Measurements from ENCODE around the gene ST14.

The ST14 gene

DNA sequence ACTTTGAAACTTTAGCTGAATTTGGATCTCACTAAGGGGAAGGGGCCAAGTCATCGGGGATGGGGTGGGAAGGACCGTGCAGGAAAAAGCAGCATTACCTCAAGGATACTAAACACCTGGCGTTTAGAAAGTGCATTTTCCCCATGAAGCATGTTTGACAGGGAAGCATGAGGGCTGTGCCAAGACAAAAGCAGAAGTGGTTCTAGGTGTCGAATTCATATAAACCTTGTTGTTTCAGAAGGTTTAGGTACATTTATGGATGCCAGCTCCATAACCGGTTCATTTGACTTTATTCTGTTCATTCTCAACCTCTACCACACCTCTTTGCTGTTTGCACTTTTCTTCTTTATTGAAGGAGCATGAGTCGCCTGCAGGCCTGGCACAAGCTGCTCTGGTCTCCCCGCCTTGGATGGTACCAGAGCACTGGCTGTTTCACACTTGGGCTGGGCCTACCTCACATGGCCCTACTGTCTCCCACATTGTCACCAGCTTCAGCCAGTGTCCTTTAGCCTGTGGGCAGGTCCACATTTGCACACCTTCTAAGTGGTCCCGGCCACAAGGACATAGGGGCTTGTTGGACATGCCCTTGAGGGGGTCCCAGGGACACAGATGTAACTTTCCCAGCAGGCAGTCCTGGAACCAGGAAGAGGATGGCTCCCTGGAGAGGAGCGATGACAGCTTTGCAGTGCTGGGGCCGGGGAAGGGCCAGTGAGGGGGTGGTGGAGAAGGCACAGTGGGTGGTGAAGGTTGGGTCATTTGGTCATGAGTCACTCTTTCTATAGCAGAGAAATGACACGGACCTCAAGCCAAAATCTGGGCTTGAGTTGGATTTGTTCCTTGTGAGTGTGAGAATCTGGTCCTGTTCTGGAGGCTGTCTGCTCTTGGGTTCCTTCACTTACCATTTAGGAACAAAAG, 3.2 kb upstream of the ST14 start:
- no peak overlapping the region for H3K4me3 ChIP-seq (ENCODE audit: low read depth in 1 of 2, low read length in 2 of 2)
- H3K9me3 ChIP-seq (ENCODE audit: low read length): no peaks in the 10 kb centered on the region
- H3K36me3 ChIP-seq (ENCODE audit: insufficient read depth, low read length): no peaks in the 10 kb centered on the region
- H3K27me3 ChIP-seq (ENCODE audit: control insufficient read depth in 1 of 2, insufficient read depth in 2 of 2, low read length in 2 of 2): peaks cover 7 to 29% of the 10 kb centered on the region in 2 donors
- no peak overlapping the region for H3K27ac ChIP-seq (ENCODE audit: low read depth, low read length)
- H3K4me1 ChIP-seq (ENCODE audit: insufficient read depth, low read length): no peaks in the 10 kb centered on the region
- no peak overlapping the region for H3K9ac ChIP-seq (ENCODE audit: low read length)

DNA sequence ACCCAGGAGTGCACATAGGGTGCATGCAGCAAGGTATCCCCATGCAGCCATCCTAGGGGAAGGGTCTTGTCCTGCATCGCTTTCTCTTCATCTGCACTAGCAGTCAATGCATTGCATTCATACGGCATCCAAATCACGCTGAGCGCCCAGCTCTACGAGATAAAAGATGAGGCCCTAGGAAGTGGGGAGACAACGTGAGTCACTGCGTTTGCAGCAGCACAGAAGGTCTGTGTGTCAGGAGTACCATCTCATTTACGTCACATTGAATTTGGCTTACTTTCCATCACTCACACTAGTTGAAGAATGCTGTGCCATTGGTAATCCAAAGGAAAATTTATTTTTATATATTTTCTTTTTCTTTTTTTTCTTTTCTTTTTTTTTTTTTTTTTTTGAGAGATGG, 2.5 kb upstream of the ST14 start:
- H3K9me3 ChIP-seq (ENCODE audit: low read length): no peaks in the 10 kb centered on the region
- no peaks in the 10 kb centered on the region for H3K4me1 ChIP-seq (ENCODE audit: insufficient read depth, low read length)
- no peak overlapping the region for H3K4me3 ChIP-seq (ENCODE audit: low read depth in 1 of 2, low read length in 2 of 2)
- H3K27ac ChIP-seq (ENCODE audit: low read depth, low read length): no peak overlapping the region
- H3K27me3 ChIP-seq (ENCODE audit: control insufficient read depth in 1 of 2, insufficient read depth in 2 of 2, low read length in 2 of 2): peaks cover 7 to 33% of the 10 kb centered on the region in 2 donors
- H3K36me3 ChIP-seq (ENCODE audit: insufficient read depth, low read length): no peaks in the 10 kb centered on the region
- H3K9ac ChIP-seq (ENCODE audit: low read length): no peak overlapping the region

DNA sequence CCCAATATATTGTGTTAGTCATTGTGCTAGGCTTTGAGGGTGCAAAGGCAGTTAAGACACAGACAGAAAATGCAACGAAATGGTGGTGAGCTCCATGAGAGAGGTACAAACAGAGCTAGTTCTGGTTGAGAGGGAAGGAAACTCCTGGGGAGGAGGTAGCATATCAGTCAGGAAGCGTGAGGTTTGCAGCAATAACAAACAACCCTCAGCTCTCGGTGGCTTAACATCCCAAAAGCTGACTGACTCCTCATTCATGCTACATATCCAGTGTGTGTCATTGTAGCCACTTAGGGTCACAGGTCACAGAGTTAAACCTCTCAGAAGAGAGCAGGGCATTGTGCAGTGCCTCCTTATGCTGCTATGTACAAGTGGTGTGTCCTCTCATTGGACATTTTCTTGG, 1.7 kb upstream of the ST14 start:
- Histone ChIP-seq H3K27me3 (ENCODE audit: control insufficient read depth in 1 of 2, insufficient read depth in 2 of 2, low read length in 2 of 2) (peaks cover 7 to 35% of the 10 kb centered on the region in 2 donors), H3K4me3 (ENCODE audit: low read depth in 1 of 2, low read length in 2 of 2) (no peak overlapping the region), H3K27ac (ENCODE audit: low read depth, low read length) (no peak overlapping the region), H3K4me1 (ENCODE audit: insufficient read depth, low read length) (no peaks in the 10 kb centered on the region), H3K9me3 (ENCODE audit: low read length) (no peaks in the 10 kb centered on the region), H3K36me3 (ENCODE audit: insufficient read depth, low read length) (no peaks in the 10 kb centered on the region), H3K9ac (ENCODE audit: low read length) (no peak overlapping the region)

DNA sequence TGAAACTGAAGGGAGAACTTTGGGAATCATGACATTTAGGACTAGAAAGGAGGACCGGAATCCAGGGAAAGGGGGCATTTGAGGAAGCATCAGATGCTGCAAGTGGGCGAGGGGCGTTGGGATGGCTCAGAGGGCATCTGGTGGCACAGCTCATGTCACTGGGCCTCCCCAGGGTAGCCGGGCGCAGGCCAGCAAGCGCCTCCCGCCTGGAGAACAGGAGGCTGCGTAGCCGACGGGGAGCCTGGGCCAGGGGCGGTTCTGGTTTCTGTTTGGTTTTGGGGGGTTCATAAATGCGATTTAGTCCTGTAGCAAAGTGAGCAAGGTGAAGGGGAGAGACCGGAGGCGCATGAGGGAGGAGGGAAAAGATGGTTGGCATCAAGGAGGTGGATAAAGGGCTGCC, 443 bp upstream of the ST14 start:
- Histone ChIP-seq H3K9ac (ENCODE audit: low read length) (no peak overlapping the region), H3K9me3 (ENCODE audit: low read length) (no peaks in the 10 kb centered on the region), H3K27ac (ENCODE audit: low read depth, low read length) (no peak overlapping the region), H3K36me3 (ENCODE audit: insufficient read depth, low read length) (no peaks in the 10 kb centered on the region), H3K4me3 (ENCODE audit: low read depth in 1 of 2, low read length in 2 of 2) (no peak overlapping the region), H3K27me3 (ENCODE audit: control insufficient read depth in 1 of 2, insufficient read depth in 2 of 2, low read length in 2 of 2) (peaks cover 7 to 35% of the 10 kb centered on the region in 2 donors), H3K4me1 (ENCODE audit: insufficient read depth, low read length) (no peaks in the 10 kb centered on the region)

DNA sequence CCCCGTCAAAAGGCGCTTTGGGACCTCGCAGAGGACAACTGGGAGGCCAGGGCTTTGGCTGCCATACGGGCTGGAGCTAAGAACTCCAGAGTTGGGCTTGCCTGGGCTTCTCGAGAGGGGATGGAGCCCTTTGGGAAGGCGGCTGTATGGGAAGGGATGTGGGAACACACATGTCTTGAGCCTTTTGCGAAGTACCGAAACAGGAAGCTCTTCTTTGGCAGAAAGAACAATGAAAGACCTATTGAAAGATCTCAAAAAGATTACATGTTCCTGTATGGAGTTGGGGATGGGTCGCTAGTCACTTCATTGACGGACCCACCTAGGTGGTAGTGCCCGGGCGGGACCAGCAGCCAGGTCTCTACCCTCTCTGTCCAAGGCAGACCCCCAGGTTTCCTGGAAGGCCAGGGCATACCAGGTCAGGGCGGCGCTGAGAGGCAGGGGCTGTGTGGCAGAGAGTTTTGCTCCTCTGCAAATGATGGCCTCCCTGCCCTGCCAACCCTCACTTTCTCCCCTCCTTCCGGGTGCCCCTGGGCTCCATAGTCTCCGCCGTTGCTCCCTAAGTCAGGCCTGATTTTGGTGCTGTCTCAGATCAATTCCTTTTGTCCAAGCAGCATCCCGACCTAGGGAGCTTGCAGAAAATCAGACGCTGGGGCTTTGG, 1.0 kb downstream of the ST14 start:
- Histone ChIP-seq H3K27ac (ENCODE audit: low read depth, low read length) (no peak overlapping the region), H3K27me3 (ENCODE audit: control insufficient read depth in 1 of 2, insufficient read depth in 2 of 2, low read length in 2 of 2) (peaks cover 7 to 35% of the 10 kb centered on the region in 2 donors), H3K9me3 (ENCODE audit: low read length) (no peaks in the 10 kb centered on the region), H3K4me1 (ENCODE audit: insufficient read depth, low read length) (no peaks in the 10 kb centered on the region), H3K4me3 (ENCODE audit: low read depth in 1 of 2, low read length in 2 of 2) (peak overlapping the region; percentile 14 to 21), H3K9ac (ENCODE audit: low read length) (no peak overlapping the region), H3K36me3 (ENCODE audit: insufficient read depth, low read length) (no peaks in the 10 kb centered on the region)

DNA sequence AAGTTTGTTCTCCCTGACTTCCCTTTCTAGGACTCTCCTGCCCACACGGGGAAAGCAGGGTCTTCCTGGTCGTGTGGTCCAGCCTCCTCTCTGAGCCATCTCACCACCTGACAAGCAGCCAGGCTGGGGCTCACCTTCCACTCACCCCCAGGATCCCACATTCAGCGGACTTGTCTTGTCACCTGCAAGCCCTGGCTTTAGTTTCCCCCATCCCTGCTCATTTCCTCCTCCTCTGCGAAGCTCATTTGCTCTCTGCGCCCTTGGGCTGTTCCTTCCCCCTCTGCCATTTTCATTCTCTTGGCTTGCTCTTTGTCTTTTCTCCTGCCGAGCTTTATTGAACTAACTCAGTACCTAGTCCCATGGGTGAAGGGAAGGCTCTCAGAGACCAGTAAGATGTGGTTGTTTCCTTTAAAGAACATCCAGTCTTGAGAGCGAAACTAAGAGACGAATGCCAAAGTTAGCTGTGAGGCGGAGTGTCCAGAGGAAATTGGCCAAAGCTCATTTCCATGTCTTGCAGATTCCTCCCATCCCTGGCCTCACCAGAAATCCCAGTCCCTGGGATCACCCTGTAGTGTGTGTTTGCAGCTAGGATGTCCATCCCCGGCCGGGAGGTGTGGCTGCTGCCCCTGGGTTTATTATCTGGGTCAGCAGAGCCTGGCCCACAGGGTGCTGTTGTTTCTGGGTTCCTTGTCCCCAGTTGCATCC, 2.0 kb downstream of the ST14 start:
- Histone ChIP-seq H3K4me3 (ENCODE audit: low read depth in 1 of 2, low read length in 2 of 2) (no peak overlapping the region), H3K36me3 (ENCODE audit: insufficient read depth, low read length) (no peaks in the 10 kb centered on the region), H3K9ac (ENCODE audit: low read length) (no peak overlapping the region), H3K4me1 (ENCODE audit: insufficient read depth, low read length) (no peaks in the 10 kb centered on the region), H3K27ac (ENCODE audit: low read depth, low read length) (no peak overlapping the region), H3K9me3 (ENCODE audit: low read length) (no peaks in the 10 kb centered on the region), H3K27me3 (ENCODE audit: control insufficient read depth in 1 of 2, insufficient read depth in 2 of 2, low read length in 2 of 2) (peaks cover 7 to 35% of the 10 kb centered on the region in 2 donors)

DNA sequence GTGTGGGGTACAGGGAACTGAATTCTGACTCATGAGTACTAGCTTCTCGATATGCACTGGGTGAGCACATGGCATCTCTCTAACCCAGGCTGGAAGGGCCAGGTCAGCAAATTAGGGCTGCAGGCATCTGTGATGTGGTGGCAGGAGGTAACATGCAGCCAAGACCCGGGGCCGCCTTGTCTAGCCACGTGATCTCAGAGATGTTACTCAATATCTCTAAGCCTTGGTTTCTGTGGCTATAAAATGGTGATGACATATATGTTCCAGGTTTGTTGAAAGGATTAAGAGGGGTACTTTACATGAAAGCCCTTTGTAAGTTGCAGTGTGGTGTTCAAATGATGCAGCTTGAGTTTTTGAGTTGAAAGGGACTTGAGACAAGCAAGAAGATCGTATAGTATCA, 3.2 kb downstream of the ST14 start:
- no peak overlapping the region for H3K9ac ChIP-seq (ENCODE audit: low read length)
- no peaks in the 10 kb centered on the region for H3K4me1 ChIP-seq (ENCODE audit: insufficient read depth, low read length)
- H3K27me3 ChIP-seq (ENCODE audit: control insufficient read depth in 1 of 2, insufficient read depth in 2 of 2, low read length in 2 of 2): peaks cover 7 to 35% of the 10 kb centered on the region in 2 donors
- no peak overlapping the region for H3K4me3 ChIP-seq (ENCODE audit: low read depth in 1 of 2, low read length in 2 of 2)
- H3K9me3 ChIP-seq (ENCODE audit: low read length): no peaks in the 10 kb centered on the region
- H3K27ac ChIP-seq (ENCODE audit: low read depth, low read length): no peak overlapping the region
- no peaks in the 10 kb centered on the region for H3K36me3 ChIP-seq (ENCODE audit: insufficient read depth, low read length)

DNA sequence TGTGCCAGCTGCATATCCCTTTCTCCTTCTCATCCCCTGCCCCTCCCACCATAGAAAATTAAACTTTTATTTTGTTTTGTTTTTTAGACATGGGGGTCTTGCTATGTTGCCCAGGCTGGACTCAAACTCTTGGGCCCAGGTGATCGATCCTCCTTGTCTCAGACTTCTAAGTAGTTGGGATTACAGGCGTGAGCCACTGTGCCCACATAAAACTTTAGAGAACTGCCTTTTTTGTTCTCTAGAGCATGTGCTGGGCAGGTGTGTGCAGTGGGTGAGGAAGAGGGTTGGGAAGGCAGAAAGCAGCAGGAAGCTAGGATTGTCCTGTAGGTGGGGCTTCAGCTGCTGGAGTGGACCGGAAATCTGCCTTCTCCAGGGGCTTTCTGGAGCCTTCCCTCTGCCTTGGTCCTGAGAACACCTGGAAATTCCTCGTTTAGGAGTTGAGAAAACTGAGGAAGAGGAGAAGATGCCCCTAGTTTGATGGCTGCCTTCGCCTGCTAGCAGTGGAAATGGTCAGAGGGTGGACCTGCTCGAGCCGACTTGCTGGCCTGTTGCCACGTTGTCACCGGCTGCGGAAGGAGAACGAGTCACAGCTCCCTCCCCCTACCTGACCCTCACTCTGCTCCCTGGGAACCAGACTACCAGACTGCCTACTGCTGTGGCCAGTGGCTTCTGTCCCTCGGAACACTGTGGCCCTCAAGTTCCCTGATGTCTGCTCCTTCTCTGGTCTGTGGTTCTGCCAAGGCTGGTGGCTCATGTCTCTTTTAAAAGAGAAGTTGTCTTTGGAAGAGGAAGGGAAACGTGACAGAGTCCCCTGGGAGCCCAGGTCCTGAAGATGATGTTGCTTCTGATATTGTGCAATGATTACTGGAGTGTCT, 4.0 kb downstream of the ST14 start:
- Histone ChIP-seq H3K9me3 (ENCODE audit: low read length) (no peaks in the 10 kb centered on the region), H3K27ac (ENCODE audit: low read depth, low read length) (no peak overlapping the region), H3K27me3 (ENCODE audit: control insufficient read depth in 1 of 2, insufficient read depth in 2 of 2, low read length in 2 of 2) (peaks cover 7 to 32% of the 10 kb centered on the region in 2 donors), H3K36me3 (ENCODE audit: insufficient read depth, low read length) (no peaks in the 10 kb centered on the region), H3K9ac (ENCODE audit: low read length) (no peak overlapping the region), H3K4me3 (ENCODE audit: low read depth in 1 of 2, low read length in 2 of 2) (no peak overlapping the region), H3K4me1 (ENCODE audit: insufficient read depth, low read length) (no peaks in the 10 kb centered on the region)

DNA sequence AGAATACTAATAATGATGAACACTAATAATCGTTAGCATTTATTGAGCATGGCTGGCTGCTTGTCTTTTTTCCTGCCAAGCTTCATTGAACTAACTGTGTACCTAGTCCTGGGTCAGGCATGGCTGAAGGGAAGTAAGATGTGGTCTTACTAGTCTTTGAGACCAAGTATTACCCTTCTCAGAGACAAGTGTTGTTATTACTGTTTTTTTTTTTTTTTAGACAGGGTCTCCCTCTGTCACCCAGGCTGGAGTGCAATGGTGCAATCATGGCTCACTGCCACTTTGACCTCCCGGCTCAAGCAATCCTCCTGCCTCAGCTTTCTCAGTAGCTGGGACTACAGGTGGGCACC, 4.6 kb downstream of the ST14 start:
- no peaks in the 10 kb centered on the region for H3K9me3 ChIP-seq (ENCODE audit: low read length)
- H3K9ac ChIP-seq (ENCODE audit: low read length): no peak overlapping the region
- H3K4me1 ChIP-seq (ENCODE audit: insufficient read depth, low read length): no peaks in the 10 kb centered on the region
- H3K27me3 ChIP-seq (ENCODE audit: control insufficient read depth in 1 of 2, insufficient read depth in 2 of 2, low read length in 2 of 2): peaks cover 2 to 26% of the 10 kb centered on the region in 2 donors
- H3K27ac ChIP-seq (ENCODE audit: low read depth, low read length): no peak overlapping the region
- H3K36me3 ChIP-seq (ENCODE audit: insufficient read depth, low read length): no peaks in the 10 kb centered on the region
- no peak overlapping the region for H3K4me3 ChIP-seq (ENCODE audit: low read depth in 1 of 2, low read length in 2 of 2)

DNA sequence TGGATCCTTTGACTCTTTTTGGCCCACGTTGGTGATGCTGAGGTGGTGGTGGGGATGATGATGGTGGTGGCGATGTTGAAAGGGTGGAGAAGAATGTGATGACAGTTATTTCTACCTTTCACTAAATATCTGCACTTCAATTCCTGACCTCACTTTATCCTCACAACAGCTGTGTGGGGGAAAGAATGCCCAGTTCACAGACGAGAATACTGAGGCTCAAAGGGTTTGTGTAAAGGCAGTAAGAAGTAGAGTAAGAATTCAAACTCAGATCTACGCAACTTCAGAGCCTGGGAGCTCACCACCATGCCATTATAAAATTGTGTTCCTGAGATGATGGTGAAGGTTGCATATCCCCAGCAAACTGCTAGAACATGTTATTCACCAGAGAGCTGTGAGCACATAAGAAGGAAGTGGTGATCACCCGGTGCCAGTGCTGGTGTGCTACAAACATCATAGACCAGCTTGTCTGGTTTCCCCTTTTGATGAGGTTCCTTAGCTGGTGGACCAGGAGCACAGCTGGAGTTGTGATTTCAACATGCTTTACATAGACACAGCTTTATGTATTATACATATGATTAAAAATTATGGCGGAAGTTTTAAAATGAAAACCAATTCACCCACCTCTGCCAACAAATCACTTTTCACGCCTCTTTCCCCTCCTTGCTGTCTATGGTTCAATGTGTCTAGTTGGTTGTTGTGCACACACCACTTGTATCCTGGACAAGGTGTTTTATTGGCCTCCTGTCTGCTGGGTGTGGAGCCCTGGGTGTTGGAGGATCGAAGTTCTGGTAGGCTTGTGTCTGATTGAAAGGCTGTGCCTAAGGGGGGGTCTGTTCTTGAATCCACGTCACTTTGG, 6.2 kb downstream of the ST14 start:
- Histone ChIP-seq H3K4me3 (ENCODE audit: low read depth in 1 of 2, low read length in 2 of 2) (no peak overlapping the region), H3K27ac (ENCODE audit: low read depth, low read length) (no peak overlapping the region), H3K9ac (ENCODE audit: low read length) (no peak overlapping the region), H3K9me3 (ENCODE audit: low read length) (no peaks in the 10 kb centered on the region), H3K27me3 (ENCODE audit: control insufficient read depth in 1 of 2, insufficient read depth in 2 of 2, low read length in 2 of 2) (peaks cover 0 to 12% of the 10 kb centered on the region in 2 donors), H3K36me3 (ENCODE audit: insufficient read depth, low read length) (no peaks in the 10 kb centered on the region), H3K4me1 (ENCODE audit: insufficient read depth, low read length) (no peaks in the 10 kb centered on the region)

Measured in muscle layer of colon (tissue), 2 donors.